GM23248 (cell line): Measurements from ENCODE around the gene OLFM3. TPM values are rescaled to one million over a fixed set of nuclear protein-coding genes. Genes with fewer than 3 reads are reported as not detected.

Experiments used
- DNase-seq: peaks from one replicate; pipeline ENCODE4 v3.0.0-alpha.2; 2015
- H2AFZ ChIP-seq: fragments of 200-600 bp; sonication (generic); 2 replicates; pipeline ENCODE4 v1.6.1; 2016; ENCODE audit warnings: antibody characterized with exemption
- H3F3A ChIP-seq: fragments of 200-600 bp; sonication (generic); 2 replicates; pipeline ENCODE4 v1.6.1; 2016; ENCODE audit warnings: mild to moderate bottlenecking, antibody characterized with exemption, mixed run types; ENCODE audit not compliant: insufficient read depth
- H3K27ac ChIP-seq: fragments of 200-600 bp; sonication (generic); 2 replicates; pipeline ENCODE4 v1.5.1; 2016; ENCODE audit warnings: mild to moderate bottlenecking
- H3K27me3 ChIP-seq: fragments of 200-600 bp; sonication (generic); replicated peaks from 2 replicates; pipeline ENCODE4 v1.6.1; 2016; ENCODE audit warnings: mild to moderate bottlenecking; ENCODE audit not compliant: insufficient read depth
- H3K36me3 ChIP-seq: fragments of 200-600 bp; sonication (generic); 2 replicates; pipeline ENCODE4 v1.6.1; 2016; ENCODE audit warnings: low read depth, mild to moderate bottlenecking
- H3K4me1 ChIP-seq: fragments of 200-600 bp; sonication (generic); 2 replicates; pipeline ENCODE4 v1.6.1; 2016; ENCODE audit warnings: mild to moderate bottlenecking; ENCODE audit not compliant: insufficient read depth
- H3K4me2 ChIP-seq: fragments of 200-600 bp; sonication (generic); one replicate; pipeline ENCODE4 v1.6.1; 2016; ENCODE audit warnings: mild to moderate bottlenecking; ENCODE audit not compliant: unreplicated experiment
- H3K4me3 ChIP-seq: fragments of 200-600 bp; sonication (generic); 2 replicates; pipeline ENCODE4 v1.5.1; 2016; ENCODE audit warnings: mild to moderate bottlenecking
- H3K79me2 ChIP-seq: fragments of 200-600 bp; sonication (generic); 2 replicates; pipeline ENCODE4 v1.6.1; 2016; ENCODE audit warnings: mild to moderate bottlenecking; ENCODE audit not compliant: insufficient read depth
- H3K9ac ChIP-seq: fragments of 200-600 bp; sonication (generic); 2 replicates; pipeline ENCODE4 v1.6.1; 2016; ENCODE audit warnings: mild to moderate bottlenecking
- H3K9me2 ChIP-seq: fragments of 200-600 bp; sonication (generic); 2 replicates; pipeline ENCODE4 v1.6.1; 2016; ENCODE audit warnings: mixed run types, mild to moderate bottlenecking, moderate library complexity; ENCODE audit not compliant: insufficient read depth
- H3K9me3 ChIP-seq: fragments of 200-600 bp; sonication (generic); one replicate; pipeline ENCODE4 v1.6.1; 2017; ENCODE audit warnings: low read depth
- H4K20me1 ChIP-seq: fragments of 200-600 bp; sonication (generic); 2 replicates; pipeline ENCODE4 v1.6.0; 2016; ENCODE audit not compliant: insufficient read depth
- EZH2 ChIP-seq: fragments of 200-600 bp; sonication (generic); IDR thresholded peaks from 2 replicates; pipeline ENCODE4 v1.6.1; 2018; ENCODE audit warnings: antibody characterized with exemption, mild to moderate bottlenecking; ENCODE audit not compliant: insufficient read depth, poor library complexity, severe bottlenecking
- EZH2phosphoT487 ChIP-seq: fragments of 200-600 bp; sonication (generic); IDR thresholded peaks from 2 replicates; pipeline ENCODE4 v1.6.1; 2018; ENCODE audit warnings: antibody characterized with exemption, moderate library complexity, mild to moderate bottlenecking, low read depth; ENCODE audit not compliant: insufficient read depth
- WGBS, 2 experiments: methylation state at CpG; one replicate each; pipeline ENCODE4 v1.1.6; 2015 to 2017; ENCODE audit warnings: low lambda C conversion rate in 2 of 2, low coverage in 1 of 2; ENCODE audit errors: missing lambda C conversion rate in 2 of 2; 5-methylcytosine and 5-hydroxymethylcytosine counted together
- in situ Hi-C: fragments of 300-500 bp; cut with MboI; formaldehyde crosslinking; loops from 2 replicates; pipeline ENCODE4 v1.15.0; 2020
- polyA plus RNA-seq: library from polyadenylated mRNA; unstranded; fragments of >200 nt; fragmentation: Nextera tagmentation; extraction: Ambion mirVana; gene quantifications from 2 replicates; pipeline ENCODE4 v1.2.1, GENCODE V29; 2016
- total RNA-seq: library from RNA; depleted of rRNA; stranded (reverse); fragments of >200 nt; shearing (Covaris generic); gene quantifications from 2 replicates; pipeline ENCODE4 v1.2.3, GENCODE V29; 2014

OLFM3 gene
- total and polyA plus RNA-seq, 2 experiments from 2014 or later: not detected

- Histone ChIP-seq H3K9me2 (0 out of 2 replicates have a peak, but pooled peaks cover 3% of the 10 kb centered on the region), H3K9me3 (no peaks in the 10 kb centered on the region), H3K4me1 (no peaks in the 10 kb centered on the region), H3K79me2 (no peaks in the 10 kb centered on the region), H3K27ac (no peak overlapping the region), H3K4me2 (no peak overlapping the region), H3K36me3 (no peaks in the 10 kb centered on the region), H3K27me3 (no peaks in the 10 kb centered on the region), H3K4me3 (no peak overlapping the region), H4K20me1 (no peaks in the 10 kb centered on the region), H3F3A (no peaks in the 10 kb centered on the region), H3K9ac (no peak overlapping the region), H2AFZ (no peak overlapping the region)
- WGBS, 2 experiments: 32 to 41% methylated on average over 1 of the region's 1 CpG
- in situ Hi-C loops: no loop called here
- DNase-seq: no peak
- TF ChIP-seq EZH2: no peak
- no peak for TF ChIP-seq EZH2phosphoT487
Observed at GRCh38 chr1:101945884-101946283, 50.8 kb downstream of the OLFM3 start.

- TF ChIP-seq EZH2 (no peak), EZH2phosphoT487 (no peak)
- Histone ChIP-seq H2AFZ (no peak overlapping the region), H4K20me1 (no peaks in the 10 kb centered on the region), H3K79me2 (no peaks in the 10 kb centered on the region), H3K4me2 (no peak overlapping the region), H3K4me3 (no peak overlapping the region), H3K9ac (no peak overlapping the region), H3K4me1 (no peaks in the 10 kb centered on the region), H3K27me3 (no peaks in the 10 kb centered on the region), H3K27ac (no peak overlapping the region), H3K9me3 (no peaks in the 10 kb centered on the region), H3K9me2 (0 out of 2 replicates have a peak, but pooled peaks cover 3% of the 10 kb centered on the region), H3K36me3 (no peaks in the 10 kb centered on the region), H3F3A (no peaks in the 10 kb centered on the region)
- DNase-seq: no peak
- in situ Hi-C loops: no loop called here
- WGBS, 2 experiments: 15 to 22% methylated on average over 3 of the region's 3 CpGs
Observed at GRCh38 chr1:101943237-101943636, 53.5 kb downstream of the OLFM3 start.

GRCh38 chr1:101942516-101943193 is 54.1 kb downstream of the OLFM3 start:
- no peak for DNase-seq
- H3K9me3 ChIP-seq: no peaks in the 10 kb centered on the region
- H3K9me2 ChIP-seq: 0 out of 2 replicates have a peak, but pooled peaks cover 3% of the 10 kb centered on the region
- no peaks in the 10 kb centered on the region for H3K79me2 ChIP-seq
- TF ChIP-seq EZH2phosphoT487 (no peak), EZH2 (no peak)
- H3K9ac ChIP-seq: no peak overlapping the region
- in situ Hi-C loops: no loop called here
- no peaks in the 10 kb centered on the region for H4K20me1 ChIP-seq
- no peaks in the 10 kb centered on the region for H3F3A ChIP-seq
- 0 to 3% methylated on average over 3 of the region's 3 CpGs for WGBS, 2 experiments
- H3K27ac ChIP-seq: no peak overlapping the region
- H3K4me2 ChIP-seq: no peak overlapping the region
- no peak overlapping the region for H3K4me3 ChIP-seq
- H2AFZ ChIP-seq: no peak overlapping the region
- H3K27me3 ChIP-seq: no peaks in the 10 kb centered on the region
- no peaks in the 10 kb centered on the region for H3K4me1 ChIP-seq
- H3K36me3 ChIP-seq: no peaks in the 10 kb centered on the region

GRCh38 chr1:101938681-101939080 is 58.0 kb downstream of the OLFM3 start:
- Histone ChIP-seq H3K4me1 (no peaks in the 10 kb centered on the region), H3K27ac (no peak overlapping the region), H2AFZ (no peak overlapping the region), H3K4me2 (no peak overlapping the region), H3K36me3 (no peaks in the 10 kb centered on the region), H3K79me2 (no peaks in the 10 kb centered on the region), H3K9me3 (no peaks in the 10 kb centered on the region), H3K4me3 (no peak overlapping the region), H3K9ac (no peak overlapping the region), H3F3A (no peaks in the 10 kb centered on the region), H3K27me3 (no peaks in the 10 kb centered on the region), H3K9me2 (0 out of 2 replicates have a peak, but pooled peaks cover 3% of the 10 kb centered on the region), H4K20me1 (no peaks in the 10 kb centered on the region)
- 0% methylated on average over 1 of the region's 1 CpG for WGBS, 2 experiments
- TF ChIP-seq EZH2 (no peak), EZH2phosphoT487 (no peak)
- no peak for DNase-seq
- in situ Hi-C loops: no loop called here
